K562 (cell line): Measurements from ENCODE around the gene ATG4D. TPM values are rescaled to one million over a fixed set of nuclear protein-coding genes. Genes with fewer than 3 reads are reported as not detected.

Experiments
- ATF4 ChIP-seq: fragments of 450-650 bp; formaldehyde crosslinking; IDR thresholded peaks from 2 replicates; pipeline ENCODE4 v1.4.0; 2022; ENCODE audit warnings: mild to moderate bottlenecking, moderate library complexity
- BHLHE40 ChIP-seq: IDR thresholded peaks from 2 replicates; pipeline ENCODE4 v1.6.1; 2011; ENCODE audit warnings: low read length, improper control_type of control experiment
- CBX3 ChIP-seq, 2 experiments: IDR thresholded peaks; 1 replicate in 1 of 2; 2 replicates in 1 of 2; pipeline ENCODE4 v1.6.1; 2012; ENCODE audit warnings: inconsistent platforms in 2 of 2, low read length in 2 of 2, borderline replicate concordance in 1 of 2, control low read depth in 1 of 2
- CREBBP ChIP-seq: IDR thresholded peaks from one replicate; pipeline ENCODE4 v1.6.1; 2012; ENCODE audit warnings: low read depth, mild to moderate bottlenecking, control low read depth, inconsistent platforms, low read length
- FOXK2 ChIP-seq, 2 experiments: fragments of 450-650 bp; IDR thresholded peaks in 1 of 2; conservative IDR thresholded peaks in 1 of 2; 2 replicates each; pipeline ENCODE4 v1.6.1; 2016; ENCODE audit warnings: low read depth in 2 of 2, mild to moderate bottlenecking in 1 of 2
- FUS ChIP-seq: fragments of 200-400 bp; formaldehyde crosslinking; optimal IDR thresholded peaks from 2 replicates; pipeline ENCODE3; 2017; ENCODE audit warnings: low read depth, low read length
- KAT2B ChIP-seq: IDR thresholded peaks from one replicate; pipeline ENCODE4 v1.6.1; 2012; ENCODE audit warnings: low read depth, mild to moderate bottlenecking, control low read depth, inconsistent platforms, low read length, moderate library complexity
- KDM2B ChIP-seq: fragments of 250-450 bp; sonication (Bioruptor Pico); IDR thresholded peaks from 2 replicates; pipeline ENCODE4 v1.8.0; 2021; ENCODE audit warnings: mild to moderate bottlenecking, moderate library complexity
- KHSRP ChIP-seq: fragments of 450-650 bp; IDR thresholded peaks from 2 replicates; pipeline ENCODE4 v1.6.1; 2017
- MYBL2 ChIP-seq, 2 experiments: fragments of 450-650 bp in 1 of 2; sonication (generic) in 1 of 2; formaldehyde crosslinking in 1 of 2; IDR thresholded peaks; 2 replicates each; pipeline versions ENCODE4 v1.6.1 to v1.8.1; 2017 to 2022; ENCODE audit warnings: borderline replicate concordance in 1 of 2, inconsistent platforms in 1 of 2, low read depth in 1 of 2, mild to moderate bottlenecking in 1 of 2, missing genetic modification reagents in 1 of 2, moderate library complexity in 1 of 2
- NFXL1 ChIP-seq: fragments of 450-650 bp; formaldehyde crosslinking; IDR thresholded peaks from 2 replicates; pipeline ENCODE4 v1.4.0; 2021; ENCODE audit warnings: mild to moderate bottlenecking
- POLR2AphosphoS5 ChIP-seq: IDR thresholded peaks from 2 replicates; pipeline ENCODE4 v1.6.1; 2011; ENCODE audit warnings: mild to moderate bottlenecking, low read depth, low read length, moderate library complexity; ENCODE audit not compliant: control insufficient read depth, insufficient read depth
- POU5F1 ChIP-seq: fragments of 150-350 bp; IDR thresholded peaks from 2 replicates; pipeline ENCODE4 v1.6.1; 2014; ENCODE audit warnings: borderline replicate concordance, low read length, low read depth, mild to moderate bottlenecking; ENCODE audit not compliant: partially characterized antibody
- RB1 ChIP-seq: fragments of 450-650 bp; IDR thresholded peaks from 2 replicates; pipeline ENCODE4 v1.6.1; 2017; ENCODE audit warnings: low read depth, mild to moderate bottlenecking
- TEAD1 ChIP-seq, 2 experiments: fragments of 450-650 bp in 1 of 2; sonication (generic) in 1 of 2; formaldehyde crosslinking; IDR thresholded peaks; 2 replicates each; pipeline versions ENCODE4 v1.4.0 to v1.8.0; 2020 to 2022; ENCODE audit warnings: mild to moderate bottlenecking in 2 of 2, missing genetic modification reagents in 1 of 2
- USF1 ChIP-seq: sonication (generic); formaldehyde crosslinking; IDR thresholded peaks from 2 replicates; pipeline ENCODE4 v1.9.0; 2022; ENCODE audit warnings: mild to moderate bottlenecking, missing genetic modification reagents
- ZBTB9 ChIP-seq: fragments of 450-650 bp; formaldehyde crosslinking; IDR thresholded peaks from 2 replicates; pipeline ENCODE4 v1.4.0; 2020; ENCODE audit warnings: mild to moderate bottlenecking, moderate library complexity
- ZFX ChIP-seq: sonication (generic); formaldehyde crosslinking; IDR thresholded peaks from 2 replicates; pipeline ENCODE4 v1.8.0; 2022; ENCODE audit warnings: mild to moderate bottlenecking, missing genetic modification reagents, moderate library complexity
- ZNF518B ChIP-seq: fragments of 250-450 bp; sonication (Bioruptor Pico); IDR thresholded peaks from 2 replicates; pipeline ENCODE4 v1.5.0; 2021; ENCODE audit warnings: mild to moderate bottlenecking, moderate library complexity
- ZNF77 ChIP-seq: fragments of 250-450 bp; sonication (Bioruptor Pico); IDR thresholded peaks from 2 replicates; pipeline ENCODE4 v1.5.0; 2020
- polyA plus RNA-seq, 8 experiments: library from polyadenylated mRNA; depleted of rRNA in 4 of 8; stranded (reverse) in 5 of 8; unstranded in 3 of 8; fragments of >200 nt; fragmentation: Nextera tagmentation in 2 of 8; fragmentation: Illumina TruSeq in 1 of 8; extraction: Ambion mirVana in 2 of 8; extraction: Trizol in 1 of 8; gene quantifications; 2 replicates each; pipeline versions ENCODE4 v1.2.1 to v1.2.3, GENCODE V29; 2011 to 2014; ENCODE audit warnings: inconsistent platforms in 1 of 8, missing spikeins in 1 of 8
- total RNA-seq, 7 experiments: library from RNA; depleted of rRNA in 6 of 7; stranded (reverse); fragments of >200 nt in 6 of 7; fragmentation: Illumina TruSeq in 2 of 7; extraction: Trizol in 2 of 7; gene quantifications; 2 replicates each; pipeline versions ENCODE4 v1.2.1 to v1.2.3, GENCODE V29; 2011 to 2021; ENCODE audit warnings: low replicate concordance in 1 of 7

The ATG4D gene
- total and polyA plus RNA-seq, 9 of the 15 experiments (the other 6 are each of a cell fraction or from before 2014, with no cell fraction given), result 0.51 to 66.1 (median 22.9) TPM

- no peak for TF ChIP-seq ZNF518B (CRISPR knock-in tag)
- no peak for TF ChIP-seq BHLHE40
- no peak for TF ChIP-seq CREBBP
- TF ChIP-seq ZBTB9 (CRISPR knock-in tag), result peak; percentile 58
- TF ChIP-seq RB1, result peak; percentile 93
- no peak for TF ChIP-seq POU5F1
- TF ChIP-seq MYBL2 (IDR thresholded peaks at IDR 0.05; ENCODE audit: low read depth), result no peak
- no peak for TF ChIP-seq MYBL2 (CRISPR knock-in tag; IDR thresholded peaks at IDR 0.05; ENCODE audit: borderline replicate concordance)
- TF ChIP-seq USF1 (CRISPR knock-in tag), result no peak
- TF ChIP-seq TEAD1 (CRISPR knock-in tag; IDR thresholded peaks at IDR 0.05), result no peak; a peak in 1 of 4 replicates
- no peak for TF ChIP-seq KHSRP
- no peak for TF ChIP-seq KDM2B (CRISPR knock-in tag)
- TF ChIP-seq POLR2AphosphoS5, result peak; percentile 51; the same call in 1 of the 2 replicates
- TF ChIP-seq ZNF77 (CRISPR knock-in tag), result no peak
- TF ChIP-seq ATF4 (CRISPR knock-in tag), result no peak
- no peak for TF ChIP-seq NFXL1
- TF ChIP-seq ZFX (CRISPR knock-in tag), result peak; percentile 61
- TF ChIP-seq KAT2B, result no peak
- TF ChIP-seq FUS, result peak; percentile 35
- TF ChIP-seq FOXK2 (conservative IDR thresholded peaks at IDR 0.05 in 1 of 2, IDR thresholded peaks at IDR 0.05 in 1 of 2; ENCODE audit: low read depth in 2 of 2), result peak; percentile 85 to 86
- TF ChIP-seq CBX3 (IDR thresholded peaks at IDR 0.05; ENCODE audit: borderline replicate concordance in 1 of 2, low read length in 2 of 2), result peak in 1 of 2 experiments; percentile 94; a peak in 2 of 3 replicates
Observed at GRCh38 chr19:10565567-10566407, 22.1 kb downstream of the ATG4D start, which contains the start of gene KRI1 (continued).
